T-helper 2 cell treated with Interferon-gamma antibody and Interleukin-4, amounts not matched to agents 5 μg/mL and 100 μg/mL, for 36 hours (primary cell): ENCODE results near the gene ZMIZ1.
"Not testable (repeated sequence)": the region's sequence is repeated elsewhere in the genome, so short reads cannot be mapped to it uniquely, and the experiment has no call there.

Experiments
- DNase-seq: peaks from one replicate; pipeline ENCODE4 v3.0.0; 2021; ENCODE audit warnings: low spot score
- H3K27ac Mint-ChIP-seq: one replicate; pipeline ENCODE4 v1.8.0; 2021; ENCODE audit warnings: mild to moderate bottlenecking, mixed read lengths
- H3K27me3 Mint-ChIP-seq: one replicate; pipeline ENCODE4 v1.8.0; 2021; ENCODE audit warnings: low read depth, mixed read lengths
- H3K36me3 Mint-ChIP-seq: one replicate; pipeline ENCODE4 v1.8.0; 2021; ENCODE audit warnings: low read depth, mixed read lengths
- H3K4me1 Mint-ChIP-seq: one replicate; pipeline ENCODE4 v1.8.0; 2021; ENCODE audit warnings: low read depth, mixed read lengths
- H3K4me3 Mint-ChIP-seq: one replicate; pipeline ENCODE4 v1.8.0; 2022; ENCODE audit warnings: mild to moderate bottlenecking, moderate library complexity, mixed read lengths
- H3K9me3 Mint-ChIP-seq: one replicate; pipeline ENCODE4 v1.8.0; 2021; ENCODE audit warnings: mixed read lengths

ZMIZ1 gene

DNA sequence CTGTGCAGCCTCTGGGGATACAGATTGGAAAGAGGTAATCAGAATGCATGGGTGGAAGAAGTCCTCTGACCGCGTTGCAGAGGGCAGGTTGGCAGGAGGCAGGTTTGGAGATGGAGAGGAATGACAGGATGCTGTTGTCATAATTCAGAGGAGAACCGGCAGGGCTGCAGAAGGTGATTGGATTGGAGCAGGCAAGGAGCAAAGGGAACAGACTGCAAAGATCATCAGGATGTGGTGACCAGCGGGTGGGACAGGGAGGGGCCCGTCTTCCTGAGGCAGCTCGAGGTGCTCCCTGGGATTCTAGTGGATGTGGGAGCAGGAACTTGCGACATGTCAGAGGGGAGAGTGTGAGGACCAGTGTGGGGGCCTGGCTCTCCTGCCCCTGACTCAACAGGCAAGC, 200.0 kb downstream of the ZMIZ1 start:
- Mint-ChIP-seq H3K9me3 (no peaks in the 10 kb centered on the region), H3K4me3 (no peak overlapping the region), H3K27ac (peak overlapping the region; percentile 32), H3K27me3 (no peaks in the 10 kb centered on the region), H3K36me3 (no peaks in the 10 kb centered on the region), H3K4me1 (peaks cover 21% of the 10 kb centered on the region)
- DNase-seq: no peak

DNA sequence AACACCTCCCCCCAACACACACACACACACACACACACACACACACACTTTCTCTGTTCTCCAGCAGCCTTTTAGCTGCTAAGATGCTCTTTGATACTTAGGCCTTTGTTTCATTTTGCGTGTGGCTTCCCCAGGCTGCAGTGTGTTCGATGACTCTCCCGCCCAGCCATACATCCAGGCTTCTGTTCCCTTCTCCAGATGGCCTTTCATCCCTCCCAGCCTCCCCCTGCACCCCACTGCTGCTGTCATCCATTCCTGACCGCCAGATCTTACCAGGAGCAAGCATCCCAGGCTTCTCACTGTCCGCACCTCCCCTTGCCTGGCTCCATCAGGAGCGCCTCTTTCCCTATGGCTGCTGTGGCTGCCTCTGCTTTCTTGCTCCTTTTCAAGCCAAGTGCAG, 200.7 kb downstream of the ZMIZ1 start:
- Mint-ChIP-seq H3K9me3 (no peaks in the 10 kb centered on the region), H3K4me1 (peaks cover 21% of the 10 kb centered on the region), H3K27me3 (no peaks in the 10 kb centered on the region), H3K27ac (peak overlapping the region; percentile 47), H3K4me3 (no peak overlapping the region), H3K36me3 (no peaks in the 10 kb centered on the region)
- DNase-seq: no peak

- Mint-ChIP-seq H3K36me3 (no peaks in the 10 kb centered on the region), H3K4me1 (peaks cover 21% of the 10 kb centered on the region), H3K9me3 (no peaks in the 10 kb centered on the region), H3K4me3 (no peak overlapping the region), H3K27ac (no peak overlapping the region), H3K27me3 (no peaks in the 10 kb centered on the region)
- DNase-seq: no peak
Measured at GRCh38 chr10:79269969-79270368, 201.2 kb downstream of the ZMIZ1 start.

GRCh38 chr10:79270466-79271246, 201.9 kb downstream of the ZMIZ1 start:
- Mint-ChIP-seq H3K4me1 (peaks cover 20% of the 10 kb centered on the region), H3K27me3 (no peaks in the 10 kb centered on the region), H3K4me3 (no peak overlapping the region), H3K9me3 (no peaks in the 10 kb centered on the region), H3K27ac (no peak overlapping the region), H3K36me3 (no peaks in the 10 kb centered on the region)
- no peak for DNase-seq

DNA sequence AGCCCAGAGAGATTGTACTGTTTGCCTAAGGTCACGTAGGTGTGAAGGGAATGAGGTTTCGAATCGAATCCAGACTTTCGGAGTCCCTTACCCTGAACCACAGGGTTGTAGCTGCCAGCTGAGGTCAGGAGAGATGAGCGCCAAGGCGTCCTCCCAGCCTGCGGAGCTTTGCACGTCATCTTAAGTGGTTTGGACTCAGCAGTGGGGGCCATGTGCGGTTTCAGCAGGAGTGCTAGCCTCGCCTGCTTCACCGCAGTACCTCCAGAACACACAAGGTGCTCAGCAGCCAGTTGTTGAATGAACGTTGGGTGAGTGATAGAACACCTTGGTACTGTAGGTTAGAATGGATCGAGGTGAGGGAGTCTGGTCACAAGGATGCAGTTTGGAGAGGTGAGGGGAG, 203.6 kb downstream of the ZMIZ1 start:
- H3K4me1 Mint-ChIP-seq: peaks cover 5% of the 10 kb centered on the region
- no peak overlapping the region for H3K27ac Mint-ChIP-seq
- no peak overlapping the region for H3K4me3 Mint-ChIP-seq
- H3K36me3 Mint-ChIP-seq: no peaks in the 10 kb centered on the region
- H3K9me3 Mint-ChIP-seq: no peaks in the 10 kb centered on the region
- no peak for DNase-seq
- H3K27me3 Mint-ChIP-seq: no peaks in the 10 kb centered on the region

DNA sequence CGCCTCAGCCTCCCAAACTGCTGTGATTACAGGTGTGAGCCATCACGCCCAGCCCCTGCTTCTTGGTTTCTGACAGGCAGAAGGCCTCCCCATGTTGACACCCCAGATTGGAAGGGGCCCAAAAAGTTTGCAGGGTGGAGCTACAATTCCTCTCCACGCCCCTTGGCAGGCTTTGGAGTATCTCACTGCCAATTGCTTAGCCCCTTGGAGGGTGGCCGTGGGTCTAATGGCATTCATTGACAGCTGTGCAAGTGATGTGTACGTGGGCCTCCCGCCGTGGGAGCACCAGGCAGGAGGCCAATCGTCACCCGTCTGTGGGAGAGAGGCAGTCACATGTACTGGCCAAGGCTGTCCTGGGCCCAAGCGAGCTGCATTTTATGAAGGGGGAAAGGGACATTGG, 204.8 kb downstream of the ZMIZ1 start:
- Mint-ChIP-seq H3K9me3 (no peaks in the 10 kb centered on the region), H3K4me3 (no peak overlapping the region), H3K4me1 (peaks cover 1% of the 10 kb centered on the region), H3K36me3 (peaks cover 6% of the 10 kb centered on the region), H3K27ac (no peak overlapping the region), H3K27me3 (no peaks in the 10 kb centered on the region)
- no peak for DNase-seq

- Mint-ChIP-seq H3K27ac (no peak overlapping the region), H3K4me1 (no peaks in the 10 kb centered on the region), H3K9me3 (no peaks in the 10 kb centered on the region), H3K36me3 (peaks cover 10% of the 10 kb centered on the region), H3K27me3 (no peaks in the 10 kb centered on the region), H3K4me3 (no peak overlapping the region)
- no peak for DNase-seq
Measured at GRCh38 chr10:79274279-79275104, 205.7 kb downstream of the ZMIZ1 start.

GRCh38 chr10:79275105-79275430, 206.3 kb downstream of the ZMIZ1 start:
- Mint-ChIP-seq H3K9me3 (no peaks in the 10 kb centered on the region), H3K4me3 (no peak overlapping the region), H3K27me3 (no peaks in the 10 kb centered on the region), H3K27ac (no peak overlapping the region), H3K4me1 (no peaks in the 10 kb centered on the region), H3K36me3 (peaks cover 13% of the 10 kb centered on the region)
- DNase-seq: no peak

DNA sequence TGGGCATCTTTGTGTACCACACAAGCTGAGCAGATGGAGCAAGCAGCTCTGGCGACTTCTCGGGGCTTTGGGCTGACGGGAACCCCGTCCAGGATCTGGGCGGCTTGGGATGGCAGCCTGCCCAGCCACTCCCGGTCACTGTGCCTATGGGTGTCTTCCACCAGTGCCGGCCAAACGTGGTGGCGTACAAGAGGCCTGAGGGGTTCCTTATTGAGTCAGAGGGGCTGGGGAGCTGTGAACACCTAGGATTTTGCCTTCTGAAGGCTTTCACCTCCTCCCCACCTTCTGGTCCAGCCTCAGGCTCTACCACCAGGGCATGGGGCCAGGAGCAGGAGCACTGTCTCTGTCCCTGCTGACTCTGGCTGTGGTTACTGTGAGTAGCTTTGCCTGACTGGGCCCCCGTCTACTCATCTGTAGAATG, 206.7 kb downstream of the ZMIZ1 start:
- no peak for DNase-seq
- Mint-ChIP-seq H3K4me3 (no peak overlapping the region), H3K27me3 (no peaks in the 10 kb centered on the region), H3K36me3 (peaks cover 15% of the 10 kb centered on the region), H3K9me3 (no peaks in the 10 kb centered on the region), H3K4me1 (no peaks in the 10 kb centered on the region), H3K27ac (no peak overlapping the region)

DNA sequence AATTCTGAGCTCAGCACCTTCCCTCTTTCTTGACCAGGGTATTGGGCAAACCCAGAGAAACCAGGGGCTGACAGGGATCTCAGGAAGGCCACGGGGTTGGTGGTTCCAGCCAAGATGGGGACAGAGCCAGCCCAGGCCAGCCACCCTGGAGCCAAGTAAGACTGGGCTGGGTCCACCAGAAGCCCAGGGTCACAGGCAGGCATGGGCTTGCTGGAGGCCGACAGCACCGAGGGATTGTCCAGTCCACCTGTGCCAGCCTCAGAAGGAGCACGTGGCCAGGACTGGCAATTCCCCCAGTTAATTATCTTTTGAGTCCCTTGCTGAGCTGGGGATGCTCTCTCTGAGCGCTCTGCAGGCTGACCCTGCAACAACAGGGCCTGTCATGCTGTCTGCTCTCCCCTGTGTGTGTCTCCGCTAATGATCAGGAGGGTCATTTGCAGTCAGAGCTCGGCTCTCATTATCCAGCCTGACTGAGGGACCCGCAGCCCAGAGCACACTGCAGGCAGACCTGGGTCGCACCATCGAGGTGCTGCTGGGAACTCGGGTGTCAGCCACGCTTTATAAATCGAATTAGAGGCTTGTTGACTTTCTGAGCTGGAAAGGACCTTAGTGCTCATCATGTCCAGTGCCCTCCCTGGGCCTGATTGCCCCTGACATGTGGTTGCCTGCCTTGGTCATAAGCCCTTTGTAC, 209.0 kb downstream of the ZMIZ1 start:
- no peak for DNase-seq
- Mint-ChIP-seq H3K27me3 (no peaks in the 10 kb centered on the region), H3K27ac (no peak overlapping the region), H3K4me1 (no peaks in the 10 kb centered on the region), H3K36me3 (peaks cover 24% of the 10 kb centered on the region), H3K9me3 (no peaks in the 10 kb centered on the region), H3K4me3 (no peak overlapping the region)

DNA sequence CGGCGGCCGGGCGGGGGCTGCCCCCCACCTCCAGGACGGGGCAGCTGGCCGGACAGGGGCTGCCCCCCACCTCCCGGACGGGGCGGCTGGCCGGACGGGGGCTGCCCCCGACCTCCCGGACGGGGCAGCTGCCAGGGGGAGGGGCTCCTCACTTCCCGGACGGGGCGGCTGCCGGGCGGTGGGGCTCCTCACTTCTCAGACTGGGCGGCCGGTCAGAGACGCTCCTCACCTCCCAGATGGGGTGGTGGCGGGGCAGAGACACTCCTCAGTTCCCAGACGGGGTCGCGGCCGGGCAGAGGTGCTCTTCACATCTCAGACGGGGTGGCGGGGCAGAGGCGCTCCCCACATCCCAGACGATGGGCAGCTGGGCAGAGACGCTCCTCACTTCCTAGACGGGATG, 210.3 kb downstream of the ZMIZ1 start:
- H3K4me3 Mint-ChIP-seq, H3K9me3 Mint-ChIP-seq, DNase-seq, H3K4me1 Mint-ChIP-seq, H3K27me3 Mint-ChIP-seq, H3K27ac Mint-ChIP-seq: not testable (repeated sequence)
- H3K36me3 Mint-ChIP-seq: peaks cover 24% of the 10 kb centered on the region

DNA sequence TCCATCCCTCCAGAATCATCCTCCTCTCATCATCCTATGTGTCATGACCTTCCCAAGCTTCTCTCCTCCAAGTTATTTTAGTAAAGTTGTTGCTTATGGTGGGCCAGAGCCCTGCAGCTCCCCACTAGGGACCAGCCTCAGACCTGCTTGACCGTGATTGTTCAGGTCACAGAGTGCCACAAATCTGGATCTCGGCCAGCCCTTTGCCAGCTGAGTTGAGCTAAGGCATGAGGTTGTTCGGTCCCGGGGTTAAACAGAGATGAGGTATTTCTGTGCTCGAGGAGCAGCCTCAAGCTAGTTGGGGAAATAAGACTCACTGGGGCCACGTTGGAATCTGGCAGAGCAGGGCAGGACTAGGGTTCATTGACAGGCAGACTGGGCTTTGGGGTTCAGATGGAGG, 212.2 kb downstream of the ZMIZ1 start:
- H3K27ac Mint-ChIP-seq: no peak overlapping the region
- H3K36me3 Mint-ChIP-seq: peaks cover 25% of the 10 kb centered on the region
- no peak for DNase-seq
- H3K4me1 Mint-ChIP-seq: peaks cover 22% of the 10 kb centered on the region
- no peaks in the 10 kb centered on the region for H3K9me3 Mint-ChIP-seq
- no peaks in the 10 kb centered on the region for H3K27me3 Mint-ChIP-seq
- no peak overlapping the region for H3K4me3 Mint-ChIP-seq

DNA sequence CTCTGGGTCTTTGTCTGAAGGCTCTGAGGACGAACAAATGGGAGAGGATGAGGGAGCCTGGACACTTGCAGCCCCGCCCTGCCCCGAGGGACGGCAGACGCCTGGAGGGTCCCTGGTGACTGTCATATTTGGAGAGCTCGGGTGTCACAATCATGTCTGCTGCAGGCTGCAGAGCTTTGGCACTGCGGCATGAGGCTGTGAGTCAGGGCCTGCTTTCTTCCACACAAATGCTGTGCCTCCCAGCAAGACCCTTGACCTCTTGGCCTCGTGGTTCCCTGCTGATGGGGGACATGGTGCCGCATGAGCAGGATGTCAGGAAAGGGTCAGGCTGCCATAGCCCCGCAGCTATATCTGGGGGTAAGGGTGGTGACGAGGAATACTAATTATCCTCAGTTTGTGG, 213.6 kb downstream of the ZMIZ1 start:
- H3K9me3 Mint-ChIP-seq: no peaks in the 10 kb centered on the region
- peaks cover 34% of the 10 kb centered on the region for H3K4me1 Mint-ChIP-seq
- no peak overlapping the region for H3K4me3 Mint-ChIP-seq
- H3K27ac Mint-ChIP-seq: no peak overlapping the region
- no peak for DNase-seq
- H3K36me3 Mint-ChIP-seq: peaks cover 33% of the 10 kb centered on the region
- no peaks in the 10 kb centered on the region for H3K27me3 Mint-ChIP-seq

DNA sequence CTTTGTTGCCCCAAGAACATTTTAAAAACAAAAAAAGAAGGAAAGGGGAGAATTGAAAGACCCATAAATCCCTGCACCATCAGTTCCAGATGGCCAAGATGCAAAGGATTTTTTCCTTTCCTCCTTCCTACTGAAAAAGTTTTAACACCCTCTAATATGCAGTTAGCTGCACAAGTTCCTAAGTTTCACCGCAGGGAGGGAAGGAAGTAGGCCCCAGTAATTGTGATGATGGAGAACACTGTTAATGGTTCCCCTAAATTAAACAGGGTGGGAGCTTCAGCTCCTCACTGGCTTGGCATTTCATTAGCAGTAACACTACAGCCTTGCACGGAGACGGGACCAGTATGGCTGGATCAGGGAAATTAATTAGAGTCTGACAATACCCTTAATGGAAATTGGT, 214.8 kb downstream of the ZMIZ1 start:
- Mint-ChIP-seq H3K4me1 (peaks cover 43% of the 10 kb centered on the region), H3K36me3 (peaks cover 32% of the 10 kb centered on the region), H3K27me3 (no peaks in the 10 kb centered on the region), H3K9me3 (no peaks in the 10 kb centered on the region), H3K4me3 (no peak overlapping the region), H3K27ac (no peak overlapping the region)
- no peak for DNase-seq
